WTC11 (cell line): Measurements from ENCODE around the gene PARD3B. TPM values are rescaled to one million over a fixed set of nuclear protein-coding genes. Genes with fewer than 3 reads are reported as not detected.

Experiments used
- ATAC-seq: fragments of 200-7000 bp; cut with Tn5 transposase; 2 replicates; pipeline ENCODE4 v1.10.0; 2021; ENCODE audit warnings: mild to moderate bottlenecking, moderate library complexity
- CTCF ChIA-PET: fragments of 300-600 bp; sonication (Branson Sonifier 250); formaldehyde crosslinking; loops from one replicate; lab custom pipeline; 2021; ENCODE audit warnings: antibody characterized with exemption; lab: Charles Lee
- POLR2A ChIA-PET: fragments of 350-600 bp; sonication (Branson Sonifier 250); formaldehyde crosslinking; loops from one replicate; lab custom pipeline; 2021; ENCODE audit warnings: antibody characterized with exemption; lab: Charles Lee
- DNase-seq: peaks from one replicate; pipeline ENCODE4 v3.0.0; 2021; ENCODE audit warnings: low spot score
- H3K27ac Mint-ChIP-seq: 2 replicates; pipeline ENCODE4 v1.8.0; 2021; ENCODE audit warnings: mixed read lengths
- H3K27me3 Mint-ChIP-seq: 2 replicates; pipeline ENCODE4 v1.8.0; 2021; ENCODE audit warnings: low read depth, mild to moderate bottlenecking, moderate library complexity, mixed read lengths
- H3K36me3 Mint-ChIP-seq: 2 replicates; pipeline ENCODE4 v1.8.0; 2021; ENCODE audit warnings: mixed read lengths
- H3K4me1 Mint-ChIP-seq: 2 replicates; pipeline ENCODE4 v1.8.0; 2022; ENCODE audit warnings: mixed read lengths
- H3K4me3 Mint-ChIP-seq: 2 replicates; pipeline ENCODE4 v1.8.0; 2021; ENCODE audit warnings: mild to moderate bottlenecking, moderate library complexity, mixed read lengths
- H3K9me3 Mint-ChIP-seq: 2 replicates; pipeline ENCODE4 v1.8.0; 2021; ENCODE audit warnings: mixed read lengths
- ATF1 ChIP-seq: sonication (generic); formaldehyde crosslinking; IDR thresholded peaks from 2 replicates; pipeline ENCODE4 v1.8.1; 2023; ENCODE audit warnings: mild to moderate bottlenecking, moderate library complexity, missing genetic modification reagents
- ATF6 ChIP-seq: sonication (generic); formaldehyde crosslinking; IDR thresholded peaks from 2 replicates; pipeline ENCODE4 v1.8.1; 2023; ENCODE audit warnings: mild to moderate bottlenecking, missing genetic modification reagents
- EMX1 ChIP-seq: fragments of 250-450 bp; sonication (Bioruptor Pico); IDR thresholded peaks from 2 replicates; pipeline ENCODE4 v1.8.0; 2021; ENCODE audit warnings: mild to moderate bottlenecking
- GABPB1 ChIP-seq: sonication (generic); formaldehyde crosslinking; IDR thresholded peaks from 2 replicates; pipeline ENCODE4 v1.8.1; 2023; ENCODE audit warnings: mild to moderate bottlenecking, missing genetic modification reagents
- MYBL2 ChIP-seq: sonication (generic); formaldehyde crosslinking; IDR thresholded peaks from 2 replicates; pipeline ENCODE4 v1.8.1; 2023; ENCODE audit warnings: mild to moderate bottlenecking, moderate library complexity, missing genetic modification reagents
- NR3C1 ChIP-seq: sonication (generic); formaldehyde crosslinking; conservative IDR thresholded peaks from 2 replicates; pipeline ENCODE4 v1.8.1; 2023; ENCODE audit warnings: low read depth, mild to moderate bottlenecking, missing genetic modification reagents
- STAT6 ChIP-seq: sonication (generic); formaldehyde crosslinking; conservative IDR thresholded peaks from 2 replicates; pipeline ENCODE4 v1.8.1; 2023; ENCODE audit warnings: mild to moderate bottlenecking, low read depth, missing genetic modification reagents, moderate library complexity
- TP53 ChIP-seq: sonication (generic); formaldehyde crosslinking; IDR thresholded peaks from 2 replicates; pipeline ENCODE4 v1.8.1; 2023; ENCODE audit warnings: mild to moderate bottlenecking, missing genetic modification reagents
- USF1 ChIP-seq: sonication (generic); formaldehyde crosslinking; IDR thresholded peaks from 2 replicates; pipeline ENCODE4 v1.8.0; 2022; ENCODE audit warnings: mild to moderate bottlenecking, missing genetic modification reagents
- USF2 ChIP-seq: sonication (generic); formaldehyde crosslinking; IDR thresholded peaks from 2 replicates; pipeline ENCODE4 v1.8.1; 2023; ENCODE audit warnings: mild to moderate bottlenecking, missing genetic modification reagents, moderate library complexity
- ZNF281 ChIP-seq: sonication (generic); formaldehyde crosslinking; IDR thresholded peaks from 2 replicates; pipeline ENCODE4 v1.8.0; 2023; ENCODE audit warnings: mild to moderate bottlenecking, missing genetic modification reagents
- ZNF416 ChIP-seq: fragments of 250-450 bp; sonication (Bioruptor Pico); IDR thresholded peaks from 2 replicates; pipeline ENCODE4 v1.9.0; 2021; ENCODE audit warnings: mild to moderate bottlenecking, inconsistent platforms
- ZNF532 ChIP-seq: fragments of 250-450 bp; sonication (Bioruptor Pico); IDR thresholded peaks from 2 replicates; pipeline ENCODE4 v1.9.0; 2021; ENCODE audit warnings: mild to moderate bottlenecking, borderline replicate concordance
- ZSCAN18 ChIP-seq: fragments of 250-450 bp; sonication (Bioruptor Pico); IDR thresholded peaks from 2 replicates; pipeline ENCODE4 v2.1.2; 2022; ENCODE audit warnings: mild to moderate bottlenecking, moderate library complexity
- total RNA-seq: library from RNA; stranded (reverse); gene quantifications from 3 replicates; pipeline ENCODE4 v1.2.3, GENCODE V29; 2021

The PARD3B gene
- total RNA-seq, 1 experiment from 2014 or later: 5.6 TPM

- TF ChIP-seq ZNF281 (CRISPR knock-in tag) (no peak), GABPB1 (CRISPR knock-in tag) (no peak), USF2 (CRISPR knock-in tag) (no peak), TP53 (CRISPR knock-in tag) (no peak), USF1 (no peak), ATF1 (CRISPR knock-in tag) (no peak), MYBL2 (no peak), STAT6 (CRISPR knock-in tag) (no peak), NR3C1 (no peak), ZSCAN18 (CRISPR knock-in tag) (no peak), EMX1 (no peak)
Observed at GRCh38 chr2:205020673-205021072, 475.4 kb downstream of the PARD3B start (continued).

GRCh38 chr2:205022841-205023240 is 477.6 kb downstream of the PARD3B start:
- POLR2A ChIA-PET: no interaction called here
- no peaks in the 10 kb centered on the region for H3K9me3 Mint-ChIP-seq
- no peak for DNase-seq

More at GRCh38 chr2:205022841-205023240, 477.6 kb downstream of the PARD3B start:
- no peaks in the 10 kb centered on the region; the same call in 1 of the 2 replicates for H3K4me1 Mint-ChIP-seq
- H3K4me3 Mint-ChIP-seq: no peak overlapping the region
- no peaks in the 10 kb centered on the region for H3K27me3 Mint-ChIP-seq
- TF ChIP-seq ZNF532 (CRISPR knock-in tag) (no peak), ATF6 (CRISPR knock-in tag) (no peak), ZNF416 (CRISPR knock-in tag) (no peak)
- CTCF ChIA-PET: no interaction called here
- no peak overlapping the region for H3K27ac Mint-ChIP-seq
- no peaks in the 10 kb centered on the region for H3K36me3 Mint-ChIP-seq
- no peak for ATAC-seq
